GM12878 (cell line): ENCODE data around the gene STX12. TPM values are rescaled to one million over a fixed set of nuclear protein-coding genes. Genes with fewer than 3 reads are reported as not detected.

ENCODE experiments used
- ATAC-seq: fragments of 200-7000 bp; cut with Tn5 transposase; 3 replicates; pipeline ENCODE4 v1.9.1; 2020; ENCODE audit warnings: mild to moderate bottlenecking, moderate library complexity
- Bru-seq: library from RNA; stranded (reverse); fragments of 400-500 nt; gene quantifications from one replicate; lab custom pipeline; 2021; lab: Mats Ljungman, UMichigan
- BruChase-seq, 2 experiments: library from RNA; stranded (reverse); fragments of 400-500 nt; gene quantifications; one replicate each; lab custom pipeline; 2021; lab: Mats Ljungman, UMichigan
- BruUV-seq: library from RNA; stranded (reverse); fragments of 400-500 nt; replicated peaks from 2 replicates; lab custom pipeline; 2021; lab: Mats Ljungman, UMichigan
- CTCF ChIA-PET: fragments of 300-600 bp; sonication (Branson Sonifier 250); formaldehyde crosslinking; extraction: SDS; loops from one replicate; lab custom pipeline; 2021; ENCODE audit warnings: inconsistent platforms; lab: Yijun Ruan, JAX
- POLR2A ChIA-PET: fragments of 350-600 bp; formaldehyde crosslinking; extraction: SDS; loops from one replicate; lab custom pipeline; 2021; ENCODE audit warnings: inconsistent platforms; lab: Charles Lee
- RAD21 ChIA-PET: fragments of 300-600 bp; sonication (Branson Sonifier 250); formaldehyde crosslinking; loops from one replicate; lab custom pipeline; 2023; ENCODE audit warnings: antibody characterized with exemption; ENCODE audit not compliant: unreplicated experiment; lab: Charles Lee
- SMC1A ChIA-PET: fragments of 300-600 bp; sonication (Branson Sonifier 250); formaldehyde crosslinking; loops from one replicate; lab custom pipeline; 2023; ENCODE audit not compliant: unreplicated experiment, uncharacterized antibody; lab: Charles Lee
- DNase-seq: peaks from one replicate; pipeline ENCODE4 v3.0.0-alpha.2; 2011; ENCODE audit warnings: low read depth, low spot score
- FAIRE-seq: peaks from 3 replicates; lab custom pipeline; 2011; peaks lifted over from hg19 to GRCh38; lab: Jason Lieb, UNC
- H2AFZ ChIP-seq: 2 replicates; pipeline ENCODE4 v1.6.0; 2011; ENCODE audit warnings: low read depth, low read length, control low read depth; ENCODE audit not compliant: control insufficient read depth
- H3K27ac ChIP-seq: 2 replicates; pipeline ENCODE4 v1.5.1; 2011; ENCODE audit warnings: control low read depth; ENCODE audit not compliant: control insufficient read depth, insufficient read depth
- H3K27me3 ChIP-seq, 2 experiments: replicated peaks in 1 of 2; 2 replicates each; pipeline versions ENCODE4 v1.6.0 to v1.6.1; 2011; ENCODE audit warnings: low read length in 1 of 2; ENCODE audit not compliant: control insufficient read depth in 2 of 2, insufficient read depth in 2 of 2
- H3K36me3 ChIP-seq, 2 experiments: 2 replicates each; pipeline ENCODE4 v1.5.1; 2011; ENCODE audit warnings: low read length in 1 of 2; ENCODE audit not compliant: control insufficient read depth in 2 of 2, insufficient read depth in 2 of 2
- H3K4me1 ChIP-seq: 2 replicates; pipeline ENCODE4 v1.6.1; 2011; ENCODE audit warnings: mild to moderate bottlenecking, low read length, moderate library complexity, mixed read lengths; ENCODE audit not compliant: control insufficient read depth, insufficient read depth
- H3K4me2 ChIP-seq: 2 replicates; pipeline ENCODE4 v1.6.0; 2011; ENCODE audit warnings: control low read depth; ENCODE audit not compliant: control insufficient read depth, insufficient read depth
- H3K4me3 ChIP-seq: fragments of 200-600 bp; sonication (generic); 2 replicates; pipeline ENCODE4 v1.5.1; 2016
- H3K79me2 ChIP-seq: 2 replicates; pipeline ENCODE4 v1.6.0; 2011; ENCODE audit warnings: low read length; ENCODE audit not compliant: control insufficient read depth, insufficient read depth
- H3K9ac ChIP-seq: 2 replicates; pipeline ENCODE4 v1.8.0; 2011; ENCODE audit warnings: low read length, control low read depth, mixed read lengths; ENCODE audit not compliant: control insufficient read depth, insufficient read depth
- H3K9me3 ChIP-seq: replicated peaks from 3 replicates; pipeline ENCODE4 v1.5.1; 2011; ENCODE audit warnings: mild to moderate bottlenecking, low read length; ENCODE audit not compliant: control insufficient read depth, insufficient read depth
- H4K20me1 ChIP-seq: 2 replicates; pipeline ENCODE4 v1.6.0; 2011; ENCODE audit not compliant: control insufficient read depth, insufficient read depth
- BCL11A ChIP-seq: IDR thresholded peaks from 2 replicates; pipeline ENCODE4 v1.6.1; 2011; ENCODE audit warnings: low read depth, low read length
- CHD2 ChIP-seq: IDR thresholded peaks from 2 replicates; pipeline ENCODE4 v1.6.1; 2011; ENCODE audit warnings: low read depth, low read length, improper control_type of control experiment, borderline replicate concordance
- MEF2A ChIP-seq: IDR thresholded peaks from 2 replicates; pipeline ENCODE4 v1.6.1; 2011; ENCODE audit warnings: low read depth, mild to moderate bottlenecking, low read length, moderate library complexity; ENCODE audit not compliant: insufficient read depth
- PAX8 ChIP-seq: fragments of 450-650 bp; IDR thresholded peaks from 2 replicates; pipeline ENCODE4 v1.6.1; 2017; ENCODE audit warnings: mild to moderate bottlenecking, moderate library complexity
- SIX5 ChIP-seq: IDR thresholded peaks from 2 replicates; pipeline ENCODE4 v1.6.1; 2011; ENCODE audit warnings: mild to moderate bottlenecking, low read depth, low read length, moderate library complexity; ENCODE audit not compliant: severe bottlenecking
- WRNIP1 ChIP-seq: IDR thresholded peaks from 2 replicates; pipeline ENCODE4 v1.6.1; 2011; ENCODE audit warnings: low read depth, low read length, improper control_type of control experiment, borderline replicate concordance
- WGBS: methylation state at CpG from one replicate; pipeline ENCODE4 v1.1.6; 2016; ENCODE audit warnings: low lambda C conversion rate; ENCODE audit not compliant: insufficient replicate concordance, insufficient coverage; ENCODE audit errors: missing lambda C conversion rate; 5-methylcytosine and 5-hydroxymethylcytosine counted together
- in situ Hi-C: fragments of 300-500 bp; cut with MboI; formaldehyde crosslinking; loops from 9 replicates; pipeline ENCODE4 v1.14.3; 2018; ENCODE audit warnings: mixed read lengths
- intact Hi-C: fragments of 100-400 bp; cut with micrococcal nuclease; formaldehyde crosslinking; loops from one replicate; pipeline ENCODE4 v1.14.2; 2022; ENCODE audit not compliant: unreplicated experiment
- long read RNA-seq, 2 experiments: library from polyadenylated mRNA; unstranded; transcript quantifications; one replicate each; pipeline ENCODE4 v2.0.0, GENCODE V29; 2019 to 2020
- polyA minus RNA-seq, 3 experiments: library from RNA; depleted of rRNA, polyadenylated mRNA; stranded (reverse); fragments of >200 nt; gene quantifications; 2 replicates each; pipeline ENCODE4 v1.2.3, GENCODE V29; 2011
- polyA plus RNA-seq, 11 experiments: library from polyadenylated mRNA; depleted of rRNA in 4 of 11; unstranded in 6 of 11; stranded (reverse) in 5 of 11; fragments of >200 nt; fragmentation: Nextera tagmentation in 4 of 11; fragmentation: Illumina TruSeq in 1 of 11; extraction: Ambion mirVana in 4 of 11; extraction: Trizol in 1 of 11; gene quantifications; 1 replicate in 1 of 11; 2 replicates in 10 of 11; pipeline versions ENCODE4 v1.2.1 to v1.2.3, GENCODE V29; 2011 to 2016; ENCODE audit warnings: inconsistent platforms in 2 of 11, missing spikeins in 2 of 11, low read depth in 1 of 11
- total RNA-seq, 4 experiments: library from RNA; depleted of rRNA in 3 of 4; stranded (reverse); fragments of >200 nt in 3 of 4; fragmentation: Illumina TruSeq in 1 of 4; extraction: Trizol in 1 of 4; gene quantifications; 2 replicates each; pipeline versions ENCODE4 v1.2.1 to v1.2.3, GENCODE V29; 2013 to 2021
- TF ChIP-seq, protein P1 (sequence below): fragments of 450-650 bp; IDR thresholded peaks from 2 replicates; pipeline ENCODE4 v1.6.1; 2017; ENCODE audit warnings: mild to moderate bottlenecking, moderate library complexity
- TF ChIP-seq, protein P2 (sequence below): fragments of 450-650 bp; formaldehyde crosslinking; IDR thresholded peaks from 2 replicates; pipeline ENCODE4 v1.4.0; 2020; ENCODE audit warnings: mild to moderate bottlenecking, moderate library complexity

Gene STX12
- 74.7 and 75.4 TPM in 2 replicates for total RNA-seq (2013; cell fraction: nucleolus; rRNA removed)
- 29.9 and 32.7 TPM in 2 replicates for total RNA-seq (2014; rRNA removed)
- 29.4 and 33.6 TPM in 2 replicates for total RNA-seq (2014; rRNA removed; fragmentation: Illumina TruSeq; extraction: Trizol)
- 24.5 and 29.3 TPM in 2 replicates for total RNA-seq (2021)
- polyA plus RNA-seq (2011; ENCODE audit: low read depth): 9.5 TPM
- polyA plus RNA-seq (2011; rRNA removed): 22.5 and 29.6 TPM in 2 replicates
- 11.0 and 12.8 TPM in 2 replicates for polyA plus RNA-seq (2011; cell fraction: cytosol; rRNA removed)
- 28.9 and 31.3 TPM in 2 replicates for polyA plus RNA-seq (2011; cell fraction: nucleus; rRNA removed)
- polyA plus RNA-seq (2012): 18.1 and 21.7 TPM in 2 replicates
- 35.0 and 44.5 TPM in 2 replicates for polyA plus RNA-seq (2014; fragmentation: Illumina TruSeq; extraction: Trizol)
- polyA plus RNA-seq (2014; fragmentation: Nextera tagmentation; extraction: Ambion mirVana): 10 to 100 TPM; 23.5 to 26.9 TPM
- 19.2 and 30.1 TPM in 2 replicates for polyA plus RNA-seq (2014; rRNA removed)
- 10 to 100 TPM; 20.2 to 25.5 TPM for polyA plus RNA-seq (2016; fragmentation: Nextera tagmentation; extraction: Ambion mirVana)
- polyA minus RNA-seq (2011; rRNA and poly(A)+ RNA removed): 19.5 and 23.7 TPM in 2 replicates
- 4.8 and 9.4 TPM in 2 replicates for polyA minus RNA-seq (2011; cell fraction: cytosol; rRNA and poly(A)+ RNA removed)
- polyA minus RNA-seq (2011; cell fraction: nucleus; rRNA and poly(A)+ RNA removed): 10.8 and 12.6 TPM in 2 replicates
- percentile 82 among the genes with signal in this experiment for Bru-seq, nascent RNA
- percentile 82 among the genes with signal in this experiment for BruChase-seq, experiment 1, labeled RNA remaining after a 6-hour chase
- percentile 82 among the genes with signal in this experiment for BruChase-seq, experiment 2, labeled RNA remaining after a 2-hour chase
- long read RNA-seq, experiment 1, transcript STX12-201 (9 exons, 3,079 nt): major isoform, 26 of 32 reads
- long read RNA-seq, experiment 1, partial matches to known transcripts: 1 of 32 reads
- long read RNA-seq, experiment 1, other reads (novel, unspliced or antisense): 5 of 32 reads
- long read RNA-seq, experiment 2, transcript STX12-203 (4 exons, 703 nt): minor isoform, 23 of 179 reads
- long read RNA-seq, experiment 2, transcript STX12-201 (9 exons, 3,079 nt): major isoform, 134 of 179 reads
- long read RNA-seq, experiment 2, partial matches to known transcripts: 14 of 179 reads
- long read RNA-seq, experiment 2, other reads (novel, unspliced or antisense): 8 of 179 reads

DNA sequence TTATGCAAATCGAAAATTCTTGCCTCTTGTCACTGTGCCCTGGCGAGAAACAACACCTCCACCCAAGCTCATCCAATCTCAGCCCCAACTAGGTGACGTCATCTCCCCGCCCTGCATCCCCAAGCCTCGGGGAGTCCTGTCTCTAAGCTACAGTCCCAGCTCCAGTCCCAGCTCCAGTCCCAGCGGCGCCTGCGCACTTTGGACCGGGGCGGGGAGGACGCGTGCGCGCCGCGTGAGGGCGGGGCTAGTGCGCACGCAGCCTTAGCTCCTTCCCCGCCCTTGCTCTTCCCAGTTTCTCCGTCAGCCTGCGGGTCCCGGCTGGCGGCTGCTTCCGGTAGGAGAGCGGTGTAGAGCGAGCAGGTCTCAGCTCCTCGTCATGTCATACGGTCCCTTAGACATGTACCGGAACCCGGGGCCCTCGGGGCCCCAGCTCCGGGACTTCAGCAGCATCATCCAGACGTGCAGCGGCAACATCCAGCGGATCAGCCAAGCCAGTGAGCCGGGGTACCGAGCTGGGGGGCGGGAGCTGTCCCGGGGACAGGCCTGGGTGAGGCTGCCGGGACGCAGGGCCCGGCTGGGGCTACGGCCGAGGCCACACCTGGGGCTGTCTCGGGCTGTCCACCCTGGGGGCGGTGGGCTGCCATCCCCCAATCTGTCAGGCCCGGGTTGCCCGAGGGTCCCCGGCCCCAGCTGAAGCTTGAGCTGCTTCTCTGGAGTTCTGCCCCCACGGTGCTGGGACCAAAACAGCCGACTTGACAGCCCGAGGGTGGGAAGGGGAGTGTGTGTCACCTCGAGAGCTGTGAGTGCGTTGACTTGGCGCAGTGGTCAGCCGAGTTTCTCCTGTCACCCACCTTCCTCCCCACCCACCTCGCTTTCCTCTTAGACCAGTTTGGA, at the start of gene STX12:
TSS of gene STX12 (plus strand) at position 288 of the 894 bp plus-strand sequence. CDS start at position 377, 89 bp downstream.
- CTCF ChIA-PET: interaction anchor here (0.6 to 5.3 kb wide), 17 partner anchors 12 to 1081 kb away, joined by 3 to 33 read pairs (median 3); partner anchors contain the start of genes FAM76A, IFI6 and WASF2
- intact Hi-C loops (loop anchor here (2.0 to 10.0 kb wide), 3 partner anchors 48 to 472 kb away; partner anchors contain the start of genes FAM76A and IFI6), in situ Hi-C loops (no loop called here)
- BruUV-seq: TSS peak; percentile 65
- peak within 1 kb of the TSS; percentile 89 for H3K27ac ChIP-seq
- H3K79me2 ChIP-seq: peaks cover 50% of the 10 kb centered on the region
- peak; percentile 93 for ATAC-seq
- H4K20me1 ChIP-seq: peaks cover 8% of the 10 kb centered on the region; the same call in 1 of the 2 replicates
- peaks cover 0 to 4% of the 10 kb centered on the region in 2 experiments; a peak in 2 of 4 replicates for H3K36me3 ChIP-seq
- WGBS: under 1% methylated on average over 58 of the region's 58 CpGs
- H3K4me3 ChIP-seq: peak within 1 kb of the TSS; percentile 81
- POLR2A ChIA-PET: interaction anchor here (0.5 to 3.1 kb wide), 22 partner anchors 8 to 823 kb away, joined by 3 to 26 read pairs (median 4); partner anchors contain the start of genes FAM76A, IFI6, PPP1R8 and RCC1
- SMC1A ChIA-PET: interaction anchor here (0.6 to 5.4 kb wide), 16 partner anchors 8 to 961 kb away, joined by 3 to 35 read pairs (median 4); partner anchors contain the start of genes FAM76A, IFI6 and PPP1R8
- H2AFZ ChIP-seq: peak within 1 kb of the TSS; percentile 88
- no peaks in the 10 kb centered on the region for H3K27me3 ChIP-seq
- FAIRE-seq: peak; percentile 98
- H3K9ac ChIP-seq: peak within 1 kb of the TSS; percentile 94
- peak; percentile 100 for DNase-seq
- RAD21 ChIA-PET: interaction anchor here (0.6 to 3.2 kb wide), 17 partner anchors 12 to 1075 kb away, joined by 3 to 41 read pairs (median 4); partner anchors contain the start of genes FAM76A, IFI6 and PPP1R8
- H3K9me3 ChIP-seq: no peaks in the 10 kb centered on the region
- H3K4me2 ChIP-seq: peak within 1 kb of the TSS; percentile 68
- H3K4me1 ChIP-seq: peaks cover 6% of the 10 kb centered on the region
- TF ChIP-seq, protein P1, sequence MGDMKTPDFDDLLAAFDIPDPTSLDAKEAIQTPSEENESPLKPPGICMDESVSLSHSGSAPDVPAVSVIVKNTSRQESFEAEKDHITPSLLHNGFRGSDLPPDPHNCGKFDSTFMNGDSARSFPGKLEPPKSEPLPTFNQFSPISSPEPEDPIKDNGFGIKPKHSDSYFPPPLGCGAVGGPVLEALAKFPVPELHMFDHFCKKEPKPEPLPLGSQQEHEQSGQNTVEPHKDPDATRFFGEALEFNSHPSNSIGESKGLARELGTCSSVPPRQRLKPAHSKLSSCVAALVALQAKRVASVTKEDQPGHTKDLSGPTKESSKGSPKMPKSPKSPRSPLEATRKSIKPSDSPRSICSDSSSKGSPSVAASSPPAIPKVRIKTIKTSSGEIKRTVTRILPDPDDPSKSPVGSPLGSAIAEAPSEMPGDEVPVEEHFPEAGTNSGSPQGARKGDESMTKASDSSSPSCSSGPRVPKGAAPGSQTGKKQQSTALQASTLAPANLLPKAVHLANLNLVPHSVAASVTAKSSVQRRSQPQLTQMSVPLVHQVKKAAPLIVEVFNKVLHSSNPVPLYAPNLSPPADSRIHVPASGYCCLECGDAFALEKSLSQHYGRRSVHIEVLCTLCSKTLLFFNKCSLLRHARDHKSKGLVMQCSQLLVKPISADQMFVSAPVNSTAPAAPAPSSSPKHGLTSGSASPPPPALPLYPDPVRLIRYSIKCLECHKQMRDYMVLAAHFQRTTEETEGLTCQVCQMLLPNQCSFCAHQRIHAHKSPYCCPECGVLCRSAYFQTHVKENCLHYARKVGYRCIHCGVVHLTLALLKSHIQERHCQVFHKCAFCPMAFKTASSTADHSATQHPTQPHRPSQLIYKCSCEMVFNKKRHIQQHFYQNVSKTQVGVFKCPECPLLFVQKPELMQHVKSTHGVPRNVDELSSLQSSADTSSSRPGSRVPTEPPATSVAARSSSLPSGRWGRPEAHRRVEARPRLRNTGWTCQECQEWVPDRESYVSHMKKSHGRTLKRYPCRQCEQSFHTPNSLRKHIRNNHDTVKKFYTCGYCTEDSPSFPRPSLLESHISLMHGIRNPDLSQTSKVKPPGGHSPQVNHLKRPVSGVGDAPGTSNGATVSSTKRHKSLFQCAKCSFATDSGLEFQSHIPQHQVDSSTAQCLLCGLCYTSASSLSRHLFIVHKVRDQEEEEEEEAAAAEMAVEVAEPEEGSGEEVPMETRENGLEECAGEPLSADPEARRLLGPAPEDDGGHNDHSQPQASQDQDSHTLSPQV: no peak
- TF ChIP-seq SIX5 (no peak), WRNIP1 (no peak), CHD2 (no peak), MEF2A (no peak), PAX8 (no peak), BCL11A (no peak)
- TF ChIP-seq, protein P2, sequence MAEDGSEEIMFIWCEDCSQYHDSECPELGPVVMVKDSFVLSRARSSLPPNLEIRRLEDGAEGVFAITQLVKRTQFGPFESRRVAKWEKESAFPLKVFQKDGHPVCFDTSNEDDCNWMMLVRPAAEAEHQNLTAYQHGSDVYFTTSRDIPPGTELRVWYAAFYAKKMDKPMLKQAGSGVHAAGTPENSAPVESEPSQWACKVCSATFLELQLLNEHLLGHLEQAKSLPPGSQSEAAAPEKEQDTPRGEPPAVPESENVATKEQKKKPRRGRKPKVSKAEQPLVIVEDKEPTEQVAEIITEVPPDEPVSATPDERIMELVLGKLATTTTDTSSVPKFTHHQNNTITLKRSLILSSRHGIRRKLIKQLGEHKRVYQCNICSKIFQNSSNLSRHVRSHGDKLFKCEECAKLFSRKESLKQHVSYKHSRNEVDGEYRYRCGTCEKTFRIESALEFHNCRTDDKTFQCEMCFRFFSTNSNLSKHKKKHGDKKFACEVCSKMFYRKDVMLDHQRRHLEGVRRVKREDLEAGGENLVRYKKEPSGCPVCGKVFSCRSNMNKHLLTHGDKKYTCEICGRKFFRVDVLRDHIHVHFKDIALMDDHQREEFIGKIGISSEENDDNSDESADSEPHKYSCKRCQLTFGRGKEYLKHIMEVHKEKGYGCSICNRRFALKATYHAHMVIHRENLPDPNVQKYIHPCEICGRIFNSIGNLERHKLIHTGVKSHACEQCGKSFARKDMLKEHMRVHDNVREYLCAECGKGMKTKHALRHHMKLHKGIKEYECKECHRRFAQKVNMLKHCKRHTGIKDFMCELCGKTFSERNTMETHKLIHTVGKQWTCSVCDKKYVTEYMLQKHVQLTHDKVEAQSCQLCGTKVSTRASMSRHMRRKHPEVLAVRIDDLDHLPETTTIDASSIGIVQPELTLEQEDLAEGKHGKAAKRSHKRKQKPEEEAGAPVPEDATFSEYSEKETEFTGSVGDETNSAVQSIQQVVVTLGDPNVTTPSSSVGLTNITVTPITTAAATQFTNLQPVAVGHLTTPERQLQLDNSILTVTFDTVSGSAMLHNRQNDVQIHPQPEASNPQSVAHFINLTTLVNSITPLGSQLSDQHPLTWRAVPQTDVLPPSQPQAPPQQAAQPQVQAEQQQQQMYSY (CRISPR knock-in tag): peak; percentile 93
